Liver (tissue), 9 donors: ENCODE measurements around the gene NTN3. TPM values are rescaled to one million over a fixed set of nuclear protein-coding genes. Genes with fewer than 3 reads are reported as not detected.
A peak's percentile ranks its signal among the peaks of the same experiment; 100 is the strongest.

Experiments used
- DNase-seq: peaks from one replicate; pipeline ENCODE4 v3.0.0-alpha.2; 2017; ENCODE audit warnings: low spot score
- H3K27ac ChIP-seq, 2 donors: one replicate each; pipeline ENCODE4 v1.7.0; 2013; ENCODE audit warnings: inconsistent platforms in 2 of 2, low read length in 2 of 2, control low read depth in 1 of 2, low read depth in 1 of 2, mild to moderate bottlenecking in 1 of 2
- H3K27me3 ChIP-seq, 4 donors: one replicate each; pipeline versions ENCODE4 v1.6.1 to v1.7.0; 2013; ENCODE audit warnings: low read length in 3 of 4, inconsistent platforms in 1 of 4, mild to moderate bottlenecking in 1 of 4, moderate library complexity in 1 of 4; ENCODE audit not compliant: control insufficient read depth in 4 of 4, insufficient read depth in 4 of 4
- H3K36me3 ChIP-seq, 4 donors: one replicate each; pipeline versions ENCODE4 v1.6.1 to v1.7.0; 2013; ENCODE audit warnings: low read length in 3 of 4, mild to moderate bottlenecking in 3 of 4, low read depth in 1 of 4, moderate library complexity in 1 of 4; ENCODE audit not compliant: control insufficient read depth in 4 of 4, insufficient read depth in 3 of 4
- H3K4me1 ChIP-seq, 4 donors: one replicate each; pipeline versions ENCODE4 v1.6.1 to v1.7.0; 2013; ENCODE audit warnings: low read length in 3 of 4, mild to moderate bottlenecking in 3 of 4, moderate library complexity in 1 of 4; ENCODE audit not compliant: control insufficient read depth in 4 of 4, insufficient read depth in 4 of 4
- H3K4me3 ChIP-seq, 3 donors: one replicate each; pipeline versions ENCODE4 v1.6.1 to v1.7.0; 2013; ENCODE audit warnings: low read length in 3 of 3, control low read depth in 1 of 3, low read depth in 1 of 3, mild to moderate bottlenecking in 1 of 3
- H3K9ac ChIP-seq, 2 donors: one replicate each; pipeline ENCODE4 v1.7.0; 2013; ENCODE audit warnings: low read length in 2 of 2, mild to moderate bottlenecking in 2 of 2, moderate library complexity in 2 of 2, control low read depth in 1 of 2, low read depth in 1 of 2
- H3K9me3 ChIP-seq, 4 donors: one replicate each; pipeline versions ENCODE4 v1.6.1 to v1.7.0; 2013; ENCODE audit warnings: low read length in 3 of 4; ENCODE audit not compliant: control insufficient read depth in 4 of 4
- ATF3 ChIP-seq: IDR thresholded peaks from 2 replicates; pipeline ENCODE4 v1.6.1; 2016; ENCODE audit warnings: antibody characterized with exemption
- CTCF ChIP-seq: fragments of 150-350 bp; IDR thresholded peaks from 2 replicates; pipeline ENCODE4 v1.5.1; 2017; ENCODE audit warnings: improper control_type of control experiment, low read depth, low read length; ENCODE audit not compliant: missing input control
- EGR1 ChIP-seq, 2 donors: IDR thresholded peaks; 2 replicates each; pipeline ENCODE4 v1.6.1; 2016 to 2018; ENCODE audit warnings: antibody characterized with exemption in 2 of 2, low read depth in 2 of 2
- FOXA1 ChIP-seq: IDR thresholded peaks from 2 replicates; pipeline ENCODE4 v1.6.1; 2016; ENCODE audit warnings: antibody characterized with exemption
- FOXA2 ChIP-seq: IDR thresholded peaks from 2 replicates; pipeline ENCODE4 v1.6.1; 2016; ENCODE audit warnings: antibody characterized with exemption
- JUND ChIP-seq, 2 donors: IDR thresholded peaks; 2 replicates each; pipeline ENCODE4 v1.6.1; 2016; ENCODE audit warnings: antibody characterized with exemption in 2 of 2
- MAX ChIP-seq: IDR thresholded peaks from 2 replicates; pipeline ENCODE4 v1.6.1; 2016; ENCODE audit warnings: antibody characterized with exemption
- NR2F2 ChIP-seq: IDR thresholded peaks from 2 replicates; pipeline ENCODE4 v1.6.1; 2016; ENCODE audit warnings: antibody characterized with exemption
- RAD21 ChIP-seq, 2 donors: IDR thresholded peaks; 2 replicates each; pipeline ENCODE4 v1.6.1; 2016; ENCODE audit warnings: antibody characterized with exemption in 2 of 2, mild to moderate bottlenecking in 2 of 2
- REST ChIP-seq: IDR thresholded peaks from 2 replicates; pipeline ENCODE4 v1.6.1; 2016; ENCODE audit warnings: antibody characterized with exemption, mild to moderate bottlenecking
- SP1 ChIP-seq: IDR thresholded peaks from 2 replicates; pipeline ENCODE4 v1.6.1; 2018; ENCODE audit warnings: antibody characterized with exemption, mild to moderate bottlenecking
- YY1 ChIP-seq: IDR thresholded peaks from 2 replicates; pipeline ENCODE4 v1.6.1; 2016; ENCODE audit warnings: antibody characterized with exemption, mild to moderate bottlenecking
- ZBTB33 ChIP-seq: IDR thresholded peaks from 2 replicates; pipeline ENCODE4 v1.6.1; 2016; ENCODE audit warnings: antibody characterized with exemption
- WGBS: extraction: QIAGEN DNeasy Blood & Tissue Kit; methylation state at CpG from one replicate; pipeline ENCODE4 v1.1.7; 2013; 5-methylcytosine and 5-hydroxymethylcytosine counted together
- polyA plus RNA-seq, 2 donors: library from polyadenylated mRNA; stranded (reverse) in 1 of 2; unstranded in 1 of 2; fragments of 200-250 nt in 1 of 2; fragments of >200 nt in 1 of 2; fragmentation: Nextera tagmentation in 1 of 2; extraction: Ambion mirVana in 1 of 2; gene quantifications; one replicate each; pipeline versions ENCODE4 v1.2.1 to v1.2.3, GENCODE V29; 2013 to 2015
- total RNA-seq, 2 donors: library from RNA; depleted of rRNA; stranded (reverse); fragments of >200 nt; gene quantifications; one replicate each; pipeline ENCODE4 v1.2.3, GENCODE V29; 2014
- donor health status: healthy.
- donor health status: healthy.
- donor health status: healthy.
- donor health status: healthy.
- donor health status: healthy.

NTN3 gene
- total and polyA plus RNA-seq, 4 donors, result 0.19 to 2.3 (median 0.28) TPM; not detected in 1

- no peak for DNase-seq
- Histone ChIP-seq H3K9me3 (no peaks in the 10 kb centered on the region), H3K27ac (peak overlapping the region in 1 of 2 donors; percentile 56), H3K36me3 (peaks cover 0 to 2% (median 2%) of the 10 kb centered on the region in 4 donors), H3K9ac (no peak overlapping the region), H3K4me1 (peaks cover 26 to 76% (median 71%) of the 10 kb centered on the region in 4 donors), H3K27me3 (no peaks in the 10 kb centered on the region), H3K4me3 (no peak overlapping the region)
- TF ChIP-seq REST (no peak), FOXA2 (no peak), FOXA1 (no peak), ATF3 (no peak), RAD21 (IDR thresholded peaks at IDR 0.05) (no peak), NR2F2 (no peak), CTCF (no peak)
- 82% methylated on average over 39 of the region's 39 CpGs for WGBS
Measured at GRCh38 chr16:2518823-2519710, 48.0 kb downstream of the NTN3 start.

GRCh38 chr16:2519711-2520080 lies 48.6 kb downstream of the NTN3 start:
- H3K36me3 ChIP-seq, result peaks cover 0 to 2% (median 2%) of the 10 kb centered on the region in 4 donors
- H3K27me3 ChIP-seq, result no peaks in the 10 kb centered on the region
- H3K9me3 ChIP-seq, result no peaks in the 10 kb centered on the region
- no peak overlapping the region for H3K9ac ChIP-seq
- H3K27ac ChIP-seq, result peak overlapping the region; percentile 28 to 56
- peaks cover 29 to 81% (median 76%) of the 10 kb centered on the region in 4 donors for H3K4me1 ChIP-seq
- DNase-seq, result no peak
- 64% methylated on average over 22 of the region's 22 CpGs for WGBS
- peak overlapping the region in 1 of 3 donors; percentile 3 for H3K4me3 ChIP-seq
- TF ChIP-seq SP1 (no peak), YY1 (no peak), EGR1 (IDR thresholded peaks at IDR 0.05; ENCODE audit: low read depth in 2 of 2) (no peak), ZBTB33 (no peak), MAX (no peak), JUND (IDR thresholded peaks at IDR 0.05) (no peak)
